Islet of Langerhans (tissue), 1 donor: ENCODE measurements around the gene ARHGEF4.

Experiments used
- FAIRE-seq: peaks from one replicate; lab custom pipeline; 2011; peaks lifted over from hg19 to GRCh38; lab: Jason Lieb, UNC

The ARHGEF4 gene

GRCh38 chr2:130852521-130853115 lies 15.9 kb downstream of the ARHGEF4 start:
- FAIRE-seq: no peak

- FAIRE-seq: no peak
Observed at GRCh38 chr2:130853391-130853790, 16.7 kb downstream of the ARHGEF4 start.

GRCh38 chr2:130854301-130854700 lies 17.6 kb downstream of the ARHGEF4 start:
- no peak for FAIRE-seq

- peak; percentile 88 for FAIRE-seq
Observed at GRCh38 chr2:130864830-130865800, 28.4 kb downstream of the ARHGEF4 start.

- FAIRE-seq: no peak
Observed at GRCh38 chr2:130869441-130870160, 32.9 kb downstream of the ARHGEF4 start.

- FAIRE-seq: no peak
Observed at GRCh38 chr2:130870161-130870485, 33.4 kb downstream of the ARHGEF4 start.

- FAIRE-seq: no peak
Observed at GRCh38 chr2:130870779-130871178, 34.1 kb downstream of the ARHGEF4 start.

GRCh38 chr2:130871843-130872740 lies 35.4 kb downstream of the ARHGEF4 start:
- FAIRE-seq: no peak

- no peak for FAIRE-seq
Observed at GRCh38 chr2:130872741-130873125, 36.0 kb downstream of the ARHGEF4 start.

- FAIRE-seq: no peak
Observed at GRCh38 chr2:130873700-130874346, 37.1 kb downstream of the ARHGEF4 start.

GRCh38 chr2:130874512-130874911 lies 37.8 kb downstream of the ARHGEF4 start:
- FAIRE-seq: no peak

- no peak for FAIRE-seq
Observed at GRCh38 chr2:130875935-130876334, 39.2 kb downstream of the ARHGEF4 start.

GRCh38 chr2:130877258-130877657 lies 40.5 kb downstream of the ARHGEF4 start:
- no peak for FAIRE-seq

- no peak for FAIRE-seq
Observed at GRCh38 chr2:130878316-130878715, 41.6 kb downstream of the ARHGEF4 start.

- no peak for FAIRE-seq
Observed at GRCh38 chr2:130878933-130879332, 42.2 kb downstream of the ARHGEF4 start.

GRCh38 chr2:130882111-130882690 lies 45.5 kb downstream of the ARHGEF4 start:
- no peak for FAIRE-seq

GRCh38 chr2:130882991-130883390 lies 46.3 kb downstream of the ARHGEF4 start:
- no peak for FAIRE-seq

GRCh38 chr2:130883496-130883895 lies 46.8 kb downstream of the ARHGEF4 start:
- no peak for FAIRE-seq

- no peak for FAIRE-seq
Observed at GRCh38 chr2:130884013-130884412, 47.3 kb downstream of the ARHGEF4 start.

- no peak for FAIRE-seq
Observed at GRCh38 chr2:130884503-130884902, 47.8 kb downstream of the ARHGEF4 start.

- FAIRE-seq: no peak
Observed at GRCh38 chr2:130887643-130888042, 50.9 kb downstream of the ARHGEF4 start.
